IgD-negative memory B cell (primary cell): Measurements from ENCODE around the gene HDAC11. TPM values are rescaled to one million over a fixed set of nuclear protein-coding genes. Genes with fewer than 3 reads are reported as not detected.
"Not testable (repeated sequence)": the region's sequence is repeated elsewhere in the genome, so short reads cannot be mapped to it uniquely, and the experiment has no call there.

ENCODE experiments used
- H3K27ac Mint-ChIP-seq, 3 donors: one replicate each; pipeline ENCODE4 v1.8.0; 2020 to 2022; ENCODE audit warnings: mild to moderate bottlenecking in 3 of 3, mixed read lengths in 3 of 3, moderate library complexity in 1 of 3
- H3K27me3 Mint-ChIP-seq: one replicate; pipeline ENCODE4 v1.8.0; 2021; ENCODE audit warnings: mixed read lengths
- H3K36me3 Mint-ChIP-seq: one replicate; pipeline ENCODE4 v1.8.0; 2020; ENCODE audit warnings: mild to moderate bottlenecking, mixed read lengths
- H3K4me1 Mint-ChIP-seq, 3 donors: one replicate each; pipeline ENCODE4 v1.8.0; 2020 to 2022; ENCODE audit warnings: mixed read lengths in 3 of 3, mild to moderate bottlenecking in 1 of 3
- H3K4me3 Mint-ChIP-seq, 4 donors: one replicate each; pipeline ENCODE4 v1.8.0; 2020 to 2022; ENCODE audit warnings: mild to moderate bottlenecking in 4 of 4, mixed read lengths in 4 of 4, moderate library complexity in 3 of 4
- H3K9me3 Mint-ChIP-seq, 3 donors: one replicate each; pipeline ENCODE4 v1.8.0; 2020 to 2021; ENCODE audit warnings: mixed read lengths in 3 of 3, mild to moderate bottlenecking in 1 of 3
- polyA plus RNA-seq: library from polyadenylated mRNA; unstranded; fragments of 300-500 nt; fragmentation: Illumina TruSeq; gene quantifications from one replicate; pipeline ENCODE4 v1.2.3, GENCODE V29; 2021

HDAC11 gene
- polyA plus RNA-seq, 1 donor from 2014 or later = 1.3 TPM

GRCh38 chr3:13494463-13495350 lies 14.6 kb downstream of the HDAC11 start:
- Mint-ChIP-seq H3K36me3 (no peaks in the 10 kb centered on the region), H3K27ac (no peak overlapping the region), H3K4me1 (peaks cover 0 to 1% (median 0%) of the 10 kb centered on the region in 3 donors), H3K27me3 (peaks cover 1% of the 10 kb centered on the region), H3K9me3 (no peaks in the 10 kb centered on the region), H3K4me3 (no peak overlapping the region)

GRCh38 chr3:13495351-13495813 lies 15.3 kb downstream of the HDAC11 start:
- Mint-ChIP-seq H3K27me3 (peaks cover 1% of the 10 kb centered on the region), H3K27ac (no peak overlapping the region), H3K4me1 (peaks cover 0 to 1% (median 0%) of the 10 kb centered on the region in 3 donors), H3K36me3 (no peaks in the 10 kb centered on the region), H3K9me3 (no peaks in the 10 kb centered on the region), H3K4me3 (no peak overlapping the region)

GRCh38 chr3:13495921-13496723 lies 16.0 kb downstream of the HDAC11 start:
- no peaks in the 10 kb centered on the region for H3K9me3 Mint-ChIP-seq
- no peaks in the 10 kb centered on the region for H3K36me3 Mint-ChIP-seq
- peaks cover 4% of the 10 kb centered on the region for H3K27me3 Mint-ChIP-seq
- no peak overlapping the region for H3K4me3 Mint-ChIP-seq
- H3K4me1 Mint-ChIP-seq = peaks cover 0 to 1% (median 0%) of the 10 kb centered on the region in 3 donors
- H3K27ac Mint-ChIP-seq = no peak overlapping the region

GRCh38 chr3:13496879-13497278 lies 16.8 kb downstream of the HDAC11 start:
- no peak overlapping the region for H3K4me3 Mint-ChIP-seq
- H3K27me3 Mint-ChIP-seq = peaks cover 4% of the 10 kb centered on the region
- peaks cover 2% of the 10 kb centered on the region for H3K36me3 Mint-ChIP-seq
- no peaks in the 10 kb centered on the region for H3K9me3 Mint-ChIP-seq
- H3K27ac Mint-ChIP-seq = no peak overlapping the region
- H3K4me1 Mint-ChIP-seq = peaks cover 0 to 1% (median 0%) of the 10 kb centered on the region in 3 donors

- Mint-ChIP-seq H3K4me1 (peaks cover 0 to 1% (median 0%) of the 10 kb centered on the region in 3 donors), H3K27me3 (peaks cover 4% of the 10 kb centered on the region), H3K36me3 (peaks cover 4% of the 10 kb centered on the region), H3K27ac (no peak overlapping the region), H3K4me3 (no peak overlapping the region), H3K9me3 (no peaks in the 10 kb centered on the region)
Observed at GRCh38 chr3:13497386-13497785, 17.3 kb downstream of the HDAC11 start.

- H3K4me3 Mint-ChIP-seq = no peak overlapping the region
- peaks cover 0 to 1% (median 0%) of the 10 kb centered on the region in 3 donors for H3K4me1 Mint-ChIP-seq
- H3K27ac Mint-ChIP-seq = no peak overlapping the region
- no peaks in the 10 kb centered on the region for H3K9me3 Mint-ChIP-seq
- H3K27me3 Mint-ChIP-seq = peaks cover 4% of the 10 kb centered on the region
- H3K36me3 Mint-ChIP-seq = peaks cover 4% of the 10 kb centered on the region
Observed at GRCh38 chr3:13498354-13499060, 18.4 kb downstream of the HDAC11 start.

- H3K4me3 Mint-ChIP-seq, H3K4me1 Mint-ChIP-seq, H3K27me3 Mint-ChIP-seq, H3K36me3 Mint-ChIP-seq, H3K27ac Mint-ChIP-seq, H3K9me3 Mint-ChIP-seq: not testable (repeated sequence)
Observed at GRCh38 chr3:13499246-13499645, 19.1 kb downstream of the HDAC11 start.

GRCh38 chr3:13500133-13500885 lies 20.2 kb downstream of the HDAC11 start:
- peaks cover 4% of the 10 kb centered on the region for H3K27me3 Mint-ChIP-seq
- H3K9me3 Mint-ChIP-seq = no peaks in the 10 kb centered on the region
- H3K36me3 Mint-ChIP-seq = peaks cover 4% of the 10 kb centered on the region
- no peak overlapping the region for H3K4me3 Mint-ChIP-seq
- peak overlapping the region in 1 of 3 donors; percentile 57 for H3K27ac Mint-ChIP-seq
- no peaks in the 10 kb centered on the region for H3K4me1 Mint-ChIP-seq

- no peaks in the 10 kb centered on the region for H3K9me3 Mint-ChIP-seq
- peaks cover 4% of the 10 kb centered on the region for H3K27me3 Mint-ChIP-seq
- no peak overlapping the region for H3K4me3 Mint-ChIP-seq
- H3K36me3 Mint-ChIP-seq = peaks cover 4% of the 10 kb centered on the region
- peak overlapping the region in 1 of 3 donors; percentile 57 for H3K27ac Mint-ChIP-seq
- no peaks in the 10 kb centered on the region for H3K4me1 Mint-ChIP-seq
Observed at GRCh38 chr3:13501056-13501455, 20.9 kb downstream of the HDAC11 start.

- Mint-ChIP-seq H3K36me3 (peaks cover 4% of the 10 kb centered on the region), H3K27me3 (peaks cover 4% of the 10 kb centered on the region), H3K27ac (peak overlapping the region in 1 of 3 donors; percentile 57), H3K4me3 (peak overlapping the region in 1 of 4 donors; percentile 47), H3K9me3 (no peaks in the 10 kb centered on the region), H3K4me1 (no peaks in the 10 kb centered on the region)
Observed at GRCh38 chr3:13501521-13501920, 21.4 kb downstream of the HDAC11 start.

GRCh38 chr3:13501958-13502790 lies 22.1 kb downstream of the HDAC11 start:
- Mint-ChIP-seq H3K9me3 (no peaks in the 10 kb centered on the region), H3K4me1 (no peaks in the 10 kb centered on the region), H3K27ac (no peak overlapping the region)

GRCh38 chr3:13502791-13503060 lies 22.6 kb downstream of the HDAC11 start:
- Mint-ChIP-seq H3K4me1 (no peaks in the 10 kb centered on the region), H3K27ac (no peak overlapping the region), H3K4me3 (no peak overlapping the region), H3K9me3 (no peaks in the 10 kb centered on the region), H3K27me3 (peaks cover 3% of the 10 kb centered on the region), H3K36me3 (peaks cover 4% of the 10 kb centered on the region)

More at GRCh38 chr3:13501958-13502790, 22.1 kb downstream of the HDAC11 start:
- Mint-ChIP-seq H3K4me3 (no peak overlapping the region), H3K36me3 (peaks cover 4% of the 10 kb centered on the region), H3K27me3 (peaks cover 4% of the 10 kb centered on the region)

GRCh38 chr3:13504161-13504831 lies 24.2 kb downstream of the HDAC11 start:
- Mint-ChIP-seq H3K9me3 (no peaks in the 10 kb centered on the region), H3K4me3 (no peak overlapping the region), H3K27me3 (peaks cover 3% of the 10 kb centered on the region), H3K27ac (no peak overlapping the region), H3K4me1 (no peaks in the 10 kb centered on the region), H3K36me3 (peaks cover 4% of the 10 kb centered on the region)
